IPS-18c (cell line): ENCODE results near the gene NME1.

ENCODE experiments used
- H3K4me3 ChIP-seq: 2 replicates; pipeline ENCODE4 v1.7.0; 2013; ENCODE audit warnings: low read depth, mild to moderate bottlenecking, low read length, moderate library complexity; ENCODE audit not compliant: insufficient read depth
- H3K9me3 ChIP-seq: one replicate; pipeline ENCODE4 v1.6.1; 2013; ENCODE audit warnings: mild to moderate bottlenecking, low read length, moderate library complexity; ENCODE audit not compliant: control insufficient read depth, insufficient read depth

The NME1 gene

DNA sequence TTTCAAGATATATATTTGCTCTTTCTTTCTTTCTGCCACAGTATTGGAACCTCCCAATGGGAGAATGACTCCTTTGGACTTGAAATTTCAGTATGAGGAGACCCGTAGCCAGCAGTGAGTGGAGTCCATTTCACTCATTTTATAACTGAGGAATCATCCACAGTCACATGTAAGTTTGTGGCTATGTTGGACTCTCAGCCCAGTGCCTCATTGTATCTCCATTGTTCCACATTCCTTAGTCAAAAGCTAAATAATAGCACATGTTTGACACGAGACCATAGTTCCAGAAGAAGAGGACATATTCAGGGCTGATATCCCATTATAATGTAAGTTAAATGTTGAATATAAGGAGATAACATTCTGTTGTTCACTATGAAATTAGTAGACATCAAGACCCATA lies 20.0 kb upstream of the NME1 start:
- Histone ChIP-seq H3K4me3 (no peak overlapping the region), H3K9me3 (no peaks in the 10 kb centered on the region)

DNA sequence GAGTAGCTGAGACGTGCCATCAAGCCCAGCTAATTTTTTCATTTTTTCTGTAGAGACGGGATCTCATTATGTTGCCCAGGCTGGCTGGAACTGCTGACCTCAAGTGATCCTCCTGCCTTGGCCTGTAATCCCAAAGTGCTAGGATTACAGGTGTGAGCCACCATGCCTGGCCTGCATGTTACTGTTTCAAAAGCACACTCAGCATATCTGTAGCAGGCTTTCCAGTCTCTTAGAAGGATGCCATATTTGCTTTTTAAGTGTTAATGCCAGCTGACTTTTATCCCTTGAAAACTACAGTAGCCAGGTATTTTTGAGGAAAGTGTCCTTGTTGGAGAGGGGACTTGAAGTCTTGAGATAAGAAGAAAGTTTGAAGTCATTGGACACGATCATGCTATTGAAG lies 17.4 kb upstream of the NME1 start:
- Histone ChIP-seq H3K9me3 (no peaks in the 10 kb centered on the region), H3K4me3 (no peak overlapping the region)

DNA sequence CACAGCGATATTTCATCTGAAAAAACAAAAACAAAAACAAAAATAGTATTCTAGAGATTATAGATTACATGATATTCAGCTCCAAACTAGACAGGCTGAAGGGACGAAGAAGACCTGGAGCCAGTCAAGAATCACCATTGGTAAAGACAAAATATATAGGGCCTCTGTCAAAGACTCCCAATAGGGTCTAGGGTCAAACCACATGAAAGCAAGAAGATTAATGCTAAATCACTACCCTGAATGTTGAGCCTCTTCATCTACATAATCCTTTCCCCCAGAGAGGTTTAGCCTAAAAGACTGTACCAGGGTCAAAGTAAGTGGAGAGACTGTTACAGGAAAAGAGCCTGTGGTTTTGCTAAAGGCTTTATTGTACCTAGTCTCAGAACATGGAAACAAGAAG lies 10.8 kb upstream of the NME1 start:
- Histone ChIP-seq H3K9me3 (peaks cover 2% of the 10 kb centered on the region), H3K4me3 (no peak overlapping the region)

DNA sequence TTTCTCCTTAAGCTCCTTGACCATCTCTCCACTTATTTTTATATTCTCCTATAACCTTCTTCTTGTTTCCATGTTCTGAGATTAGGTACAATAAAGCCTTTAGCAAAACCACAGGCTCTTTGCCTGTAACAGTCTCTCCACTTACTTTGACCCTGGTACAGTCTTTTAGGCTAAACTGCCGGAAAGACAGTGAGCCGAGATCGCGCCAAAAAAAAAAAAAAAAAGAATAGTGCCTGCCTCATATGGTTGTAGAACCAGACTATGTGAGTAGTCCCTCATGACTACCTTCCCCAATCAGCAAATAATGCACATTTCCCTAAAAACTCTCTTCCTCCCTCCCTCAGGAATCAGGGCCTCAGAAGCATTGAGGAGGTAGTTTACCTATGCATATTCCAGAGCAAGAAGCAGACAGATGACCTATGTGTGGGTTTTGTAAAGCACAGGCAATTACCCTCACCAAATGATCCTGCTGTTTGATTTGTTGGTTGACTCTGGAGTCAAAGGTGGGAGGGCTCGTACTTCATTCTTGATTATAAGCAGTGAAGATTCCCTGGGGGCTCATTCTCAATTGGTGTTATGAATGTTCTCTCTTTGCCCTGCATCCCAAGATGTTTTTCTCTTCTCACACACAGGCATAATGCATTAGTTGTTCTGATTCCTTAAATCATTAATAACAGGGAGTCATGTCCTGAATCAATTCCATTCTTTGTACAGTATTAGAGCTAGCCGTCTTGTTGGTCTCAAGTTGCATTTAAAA lies 8.9 kb upstream of the NME1 start:
- no peak overlapping the region for H3K4me3 ChIP-seq
- H3K9me3 ChIP-seq, result peaks cover 2% of the 10 kb centered on the region

DNA sequence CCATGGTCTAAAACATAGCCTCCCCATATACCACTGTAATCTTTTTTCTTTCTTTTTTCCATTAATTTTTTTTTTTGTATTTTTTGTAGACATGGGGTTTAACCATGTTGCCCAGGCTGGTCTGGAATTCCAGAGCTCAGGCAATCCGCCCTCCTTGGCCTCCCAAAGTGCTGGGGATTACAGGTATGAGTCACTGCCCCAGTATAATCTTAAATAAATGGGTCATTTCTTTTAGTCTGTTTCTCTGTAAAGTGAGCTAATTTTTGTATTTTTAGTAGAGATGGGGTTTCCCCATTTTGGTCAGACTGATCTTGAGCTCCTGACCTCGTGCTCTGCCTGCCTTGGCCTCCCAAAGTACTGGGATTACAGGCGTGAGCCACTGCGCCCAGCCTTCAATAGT lies 5.7 kb upstream of the NME1 start:
- Histone ChIP-seq H3K9me3 (peaks cover 2% of the 10 kb centered on the region), H3K4me3 (no peak overlapping the region)

DNA sequence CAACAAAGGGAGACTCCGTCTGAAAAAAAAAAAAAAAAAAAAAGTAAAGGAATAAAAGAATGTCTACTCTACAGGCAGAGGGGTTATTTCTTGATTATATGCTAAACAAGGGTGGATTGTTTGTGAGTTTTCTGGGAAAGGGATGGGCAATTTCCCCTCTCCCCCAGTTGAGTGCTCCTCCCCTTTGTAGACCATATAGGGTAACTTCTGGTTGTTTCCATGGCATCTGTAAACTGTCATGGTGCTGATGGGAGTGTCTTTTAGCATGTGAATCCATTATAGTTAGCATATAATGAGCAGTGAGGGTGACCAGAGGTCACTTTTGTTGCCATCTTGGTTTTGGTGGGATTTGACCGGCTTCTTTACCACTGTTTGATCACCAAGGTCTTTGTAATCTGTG lies 4.2 kb upstream of the NME1 start:
- no peak overlapping the region for H3K4me3 ChIP-seq

DNA sequence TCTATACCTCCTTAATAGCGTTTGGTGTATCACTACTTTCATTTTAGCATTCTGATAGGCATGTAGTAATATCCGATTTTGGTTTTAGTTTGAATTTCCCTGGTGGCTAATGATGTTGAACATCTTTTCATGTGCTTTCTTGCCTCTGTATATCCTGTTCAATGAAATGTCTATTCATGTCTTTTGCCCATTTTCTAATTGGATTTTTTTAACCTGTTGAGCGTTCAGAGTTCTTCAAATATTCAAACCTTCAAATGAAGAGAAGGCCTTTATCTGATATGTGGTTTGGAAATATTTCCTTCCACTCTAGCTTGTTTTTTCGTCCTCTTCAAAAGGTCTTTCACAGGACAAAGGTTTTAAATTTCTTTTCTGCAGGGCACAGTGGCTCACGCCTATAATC lies 2.4 kb upstream of the NME1 start:
- no peak overlapping the region for H3K4me3 ChIP-seq

More for the DNA sequence above, 4.2 kb upstream of the NME1 start:
- H3K9me3 ChIP-seq, result peaks cover 2% of the 10 kb centered on the region

DNA sequence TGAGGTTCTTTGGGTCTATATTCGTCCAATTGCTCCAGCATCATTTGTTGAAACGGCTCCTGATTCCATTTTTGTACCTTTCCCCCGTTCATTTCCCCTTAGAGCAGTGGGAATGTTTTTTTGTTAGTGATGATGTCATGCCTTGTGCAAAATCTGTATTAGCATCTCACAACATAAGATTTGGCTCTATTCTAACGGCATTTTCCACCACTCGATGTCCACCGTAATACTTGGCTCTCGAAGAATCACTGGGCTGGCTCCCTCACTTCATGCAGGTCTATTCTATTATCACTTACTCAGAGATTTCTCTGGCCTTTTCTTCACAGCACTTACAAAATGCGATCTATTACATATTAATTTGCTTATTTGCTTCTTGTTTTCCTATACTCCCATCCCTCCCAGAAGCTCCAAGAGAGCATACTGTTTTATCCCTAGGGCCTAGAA lies 571 bp upstream of the NME1 start:
- H3K9me3 ChIP-seq, result no peaks in the 10 kb centered on the region
- H3K4me3 ChIP-seq, result peak overlapping the region; percentile 55

More for the DNA sequence above, 2.4 kb upstream of the NME1 start:
- peaks cover under 1% of the 10 kb centered on the region for H3K9me3 ChIP-seq

DNA sequence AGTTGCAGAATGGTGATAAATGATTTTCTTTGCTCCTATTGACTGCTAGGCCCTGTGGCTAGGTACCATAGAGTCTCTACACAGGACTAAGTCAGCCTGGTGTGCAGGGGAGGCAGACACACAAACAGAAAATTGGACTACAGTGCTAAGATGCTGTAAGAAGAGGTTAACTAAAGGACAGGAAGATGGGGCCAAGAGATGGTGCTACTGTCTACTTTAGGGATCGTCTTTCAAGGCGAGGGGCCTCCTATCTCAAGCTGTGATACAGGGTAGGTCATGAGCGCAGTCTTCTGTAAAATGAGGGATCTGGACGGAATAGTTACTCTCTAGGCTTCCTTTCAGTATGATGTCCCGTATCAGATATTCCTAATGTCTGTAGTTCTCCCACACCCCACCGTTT lies 817 bp downstream of the NME1 start:
- peak overlapping the region; percentile 97 for H3K4me3 ChIP-seq

DNA sequence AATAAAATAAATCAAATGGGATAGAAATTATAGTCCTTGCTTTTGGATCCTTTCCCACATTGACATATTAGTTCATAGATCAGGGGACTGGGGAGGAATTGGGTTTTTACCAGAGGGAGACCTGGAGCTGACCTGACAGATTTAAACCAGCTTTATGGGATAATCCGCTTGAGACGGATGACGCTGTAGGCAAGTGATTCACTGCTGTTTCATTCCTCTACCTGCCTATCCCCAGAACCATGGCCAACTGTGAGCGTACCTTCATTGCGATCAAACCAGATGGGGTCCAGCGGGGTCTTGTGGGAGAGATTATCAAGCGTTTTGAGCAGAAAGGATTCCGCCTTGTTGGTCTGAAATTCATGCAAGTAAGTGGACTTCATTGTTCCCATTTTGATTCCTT lies 2.1 kb downstream of the NME1 start:
- no peaks in the 10 kb centered on the region for H3K9me3 ChIP-seq
- no peak overlapping the region for H3K4me3 ChIP-seq

More for the DNA sequence above, 817 bp downstream of the NME1 start:
- no peaks in the 10 kb centered on the region for H3K9me3 ChIP-seq

DNA sequence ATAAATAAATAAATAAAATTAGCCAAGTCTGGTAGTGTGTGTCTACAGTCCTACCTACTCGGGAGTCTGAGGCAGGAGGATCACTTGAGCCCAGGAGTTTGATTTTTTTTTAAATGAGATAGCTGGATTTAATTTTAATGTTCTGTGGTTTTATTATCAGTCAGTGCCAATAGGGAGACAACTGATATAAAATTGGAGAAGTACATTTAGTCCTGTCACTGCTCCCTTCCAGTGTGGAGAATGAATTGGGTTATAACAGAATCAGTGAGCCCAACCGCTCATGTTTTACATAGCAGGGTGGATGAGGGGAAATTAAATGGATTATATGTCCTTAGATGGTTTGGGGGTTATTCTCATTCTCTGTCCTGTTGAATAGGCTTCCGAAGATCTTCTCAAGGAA lies 6.2 kb downstream of the NME1 start:
- Histone ChIP-seq H3K9me3 (no peaks in the 10 kb centered on the region), H3K4me3 (no peak overlapping the region)

DNA sequence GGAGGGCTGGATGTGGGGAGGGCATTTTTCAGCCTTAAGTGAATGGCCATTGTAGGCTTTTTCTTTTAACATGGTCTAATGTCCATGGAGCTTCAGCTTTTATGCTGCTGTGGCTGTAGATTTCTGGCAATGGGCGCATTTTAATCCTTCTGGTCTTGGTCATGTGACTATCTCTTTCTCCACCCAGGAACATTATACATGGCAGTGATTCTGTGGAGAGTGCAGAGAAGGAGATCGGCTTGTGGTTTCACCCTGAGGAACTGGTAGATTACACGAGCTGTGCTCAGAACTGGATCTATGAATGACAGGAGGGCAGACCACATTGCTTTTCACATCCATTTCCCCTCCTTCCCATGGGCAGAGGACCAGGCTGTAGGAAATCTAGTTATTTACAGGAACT lies 8.2 kb downstream of the NME1 start:
- H3K9me3 ChIP-seq, result no peaks in the 10 kb centered on the region
- H3K4me3 ChIP-seq, result no peak overlapping the region

DNA sequence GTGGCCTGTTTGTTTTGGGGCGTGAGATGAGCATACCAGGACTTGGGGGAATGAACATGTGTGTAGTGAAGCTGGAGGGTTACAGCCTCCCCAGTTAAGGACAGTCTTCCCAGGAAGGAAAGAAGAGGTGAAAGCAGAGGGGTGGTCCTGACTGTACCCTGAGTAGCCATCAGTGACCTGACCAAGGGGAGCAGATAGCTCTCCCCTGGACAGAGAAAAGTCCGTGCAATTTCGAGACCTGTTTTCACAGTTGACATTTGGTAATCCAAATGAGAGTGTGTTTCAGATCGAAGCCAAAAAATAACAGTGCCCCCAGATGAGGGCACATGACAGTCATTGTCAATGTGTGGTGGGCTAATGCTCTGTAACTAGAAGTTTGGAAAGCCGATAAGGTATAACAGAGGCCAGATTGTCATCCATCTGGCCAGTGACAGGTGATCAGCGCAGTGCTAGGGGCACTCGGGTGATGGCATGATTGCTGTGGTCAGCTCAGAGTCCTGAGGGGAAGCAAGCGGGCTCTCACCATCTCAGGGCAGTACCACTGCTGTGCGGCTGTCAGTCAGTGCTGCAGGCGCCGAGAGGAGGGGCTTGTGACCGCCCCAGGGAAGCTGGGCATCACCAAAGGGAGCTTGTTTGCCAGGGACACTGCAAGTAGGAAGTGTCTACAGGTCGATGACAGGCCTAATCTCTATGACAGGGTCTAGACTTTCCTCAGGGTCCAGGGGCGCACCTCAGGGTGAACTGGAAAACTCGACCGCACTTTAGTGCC lies 11.7 kb downstream of the NME1 start:
- peak overlapping the region; percentile 96 for H3K4me3 ChIP-seq
- H3K9me3 ChIP-seq, result peaks cover 3% of the 10 kb centered on the region

DNA sequence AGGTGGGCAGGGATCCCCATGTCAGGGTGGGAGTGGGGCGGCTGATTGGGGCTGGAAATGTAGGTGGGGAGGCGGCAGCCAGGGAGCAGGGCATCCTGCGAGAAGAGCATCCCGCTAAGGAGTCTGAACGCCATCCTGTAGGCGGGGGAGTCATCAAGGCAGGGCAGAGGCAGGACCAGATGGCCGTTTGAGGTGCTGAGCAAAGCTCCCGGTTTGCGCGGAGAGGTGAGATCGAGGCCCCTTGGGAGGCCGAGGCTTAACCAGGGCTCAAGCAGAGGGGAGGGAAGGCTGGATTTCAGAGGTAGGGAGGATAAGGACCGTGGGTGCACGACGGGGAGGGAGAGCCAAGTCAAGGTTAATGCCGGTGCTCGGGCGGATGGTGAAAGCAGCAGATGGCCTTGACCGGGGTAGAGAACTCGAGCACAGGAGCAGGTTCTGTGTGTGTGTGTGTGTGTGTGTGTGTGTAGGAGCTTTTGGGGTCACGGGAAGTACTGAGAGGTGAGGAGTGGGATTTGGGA lies 12.4 kb downstream of the NME1 start:
- Histone ChIP-seq H3K9me3 (peaks cover 3% of the 10 kb centered on the region), H3K4me3 (peak overlapping the region; percentile 96)

DNA sequence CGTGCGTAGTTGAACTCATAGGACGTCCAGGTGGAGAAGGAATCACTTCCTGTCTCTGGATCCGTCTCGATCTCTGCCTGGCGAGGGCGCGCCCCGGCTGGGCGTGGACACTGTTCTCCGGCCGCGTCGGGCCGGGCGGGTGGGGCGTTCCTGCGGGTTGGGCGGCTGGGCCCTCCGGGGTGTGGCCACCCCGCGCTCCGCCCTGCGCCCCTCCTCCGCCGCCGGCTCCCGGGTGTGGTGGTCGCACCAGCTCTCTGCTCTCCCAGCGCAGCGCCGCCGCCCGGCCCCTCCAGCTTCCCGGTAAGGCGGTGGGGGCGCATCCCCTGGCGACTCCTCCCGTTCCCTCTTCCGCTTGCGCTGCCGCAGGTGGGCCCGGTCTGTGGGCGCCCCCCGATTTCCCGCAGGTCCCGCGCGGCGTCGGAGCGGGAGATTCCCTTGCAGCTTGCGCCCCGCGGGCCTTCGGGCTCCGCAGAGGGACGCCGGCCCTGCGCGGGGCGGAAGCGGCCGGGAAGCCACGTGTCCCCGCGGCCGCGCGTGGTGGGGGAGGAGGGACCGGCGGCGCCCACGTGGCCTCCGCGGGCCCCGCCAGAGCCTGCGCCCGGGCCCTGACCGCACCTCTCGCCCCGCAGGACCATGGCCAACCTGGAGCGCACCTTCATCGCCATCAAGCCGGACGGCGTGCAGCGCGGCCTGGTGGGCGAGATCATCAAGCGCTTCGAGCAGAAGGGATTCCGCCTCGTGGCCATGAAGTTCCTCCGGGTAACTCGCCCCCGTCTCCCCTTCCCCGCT lies 13.0 kb downstream of the NME1 start, which contains the start of gene NME2:
NME2 (plus strand) TSS at position 214 of the 789 bp plus-strand sequence; CDS start at position 634, 420 bp downstream.
- peaks cover 3% of the 10 kb centered on the region for H3K9me3 ChIP-seq
- H3K4me3 ChIP-seq, result peak within 1 kb of the TSS; percentile 96

DNA sequence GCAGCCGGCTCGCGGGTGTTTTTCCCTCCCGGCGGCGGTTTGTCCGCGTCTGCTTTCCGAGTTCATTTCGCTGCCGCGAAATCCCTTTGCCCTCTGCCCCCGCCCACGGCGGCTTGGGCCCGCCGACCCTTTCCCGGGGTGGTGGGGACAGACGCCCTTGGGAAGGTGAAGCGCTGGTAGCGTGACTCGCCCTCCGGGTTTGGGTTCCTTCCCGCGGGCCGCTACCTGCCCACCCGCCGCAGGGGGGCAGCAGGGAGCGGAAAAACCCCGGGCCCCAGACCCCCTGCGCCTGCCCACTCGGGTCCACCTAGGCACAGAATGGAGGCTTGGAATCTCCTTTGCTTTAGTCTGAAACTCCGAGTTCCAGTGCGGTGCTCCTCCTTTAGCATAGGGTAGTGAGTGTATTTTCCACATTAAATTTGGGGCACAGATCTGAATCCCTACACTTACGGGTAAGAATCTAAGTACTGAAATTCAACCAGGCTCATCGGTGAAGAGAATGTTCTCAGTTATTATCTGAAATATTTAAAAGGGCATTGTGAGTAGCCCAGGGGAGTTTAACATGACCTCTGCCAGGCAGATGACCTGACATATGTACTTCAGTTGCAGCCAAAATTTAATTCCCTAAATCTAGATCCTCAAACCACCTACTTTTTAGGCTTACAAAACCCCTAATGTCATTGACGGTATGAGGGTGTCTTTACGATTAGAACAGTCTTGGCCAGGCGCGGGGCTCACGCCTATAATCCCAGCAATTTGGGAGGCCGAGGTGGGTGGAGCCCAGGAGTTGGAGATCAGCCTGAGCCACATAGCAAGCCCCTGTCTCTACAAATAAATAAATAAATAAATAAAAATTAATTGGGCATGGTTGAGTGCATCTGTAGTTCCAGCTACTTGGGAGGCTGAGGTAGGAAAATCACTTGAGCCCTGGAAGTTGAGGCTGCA lies 13.9 kb downstream of the NME1 start:
- H3K9me3 ChIP-seq, result peaks cover 3% of the 10 kb centered on the region
- H3K4me3 ChIP-seq, result peak overlapping the region; percentile 96
